ENCODE data around the gene MED12L.
"Not testable (repeated sequence)": the region's sequence is repeated elsewhere in the genome, so short reads cannot be mapped to it uniquely, and the experiment has no call there.

MED12L gene

GRCh38 chr3:151213151-151213550 is 127.7 kb downstream of the MED12L start:
- no peak for DNase-seq (ENCODE audit: low spot score)

GRCh38 chr3:151213881-151214280 is 128.4 kb downstream of the MED12L start:
- DNase-seq (ENCODE audit: low spot score), result no peak

DNA sequence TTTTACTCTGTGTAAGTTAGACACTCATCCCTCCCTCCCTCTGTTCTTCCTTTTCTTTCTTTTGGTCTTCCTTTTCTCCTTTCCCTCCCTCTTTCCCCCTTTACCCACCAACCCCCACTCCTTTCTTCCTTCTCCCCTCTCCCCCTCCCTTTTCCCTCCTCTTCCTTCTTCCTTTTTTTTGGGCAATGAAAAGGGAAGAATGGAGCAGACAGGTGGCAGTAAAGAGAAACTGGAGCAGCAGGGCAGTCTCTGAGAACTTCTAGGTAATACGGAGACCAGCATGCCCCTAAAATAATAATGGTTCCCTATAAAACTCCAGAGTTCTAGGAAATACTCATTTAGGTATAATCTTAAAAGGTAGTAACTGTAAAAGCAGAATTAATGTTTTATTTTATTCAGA is 129.0 kb downstream of the MED12L start:
- no peak for DNase-seq (ENCODE audit: low spot score)

DNA sequence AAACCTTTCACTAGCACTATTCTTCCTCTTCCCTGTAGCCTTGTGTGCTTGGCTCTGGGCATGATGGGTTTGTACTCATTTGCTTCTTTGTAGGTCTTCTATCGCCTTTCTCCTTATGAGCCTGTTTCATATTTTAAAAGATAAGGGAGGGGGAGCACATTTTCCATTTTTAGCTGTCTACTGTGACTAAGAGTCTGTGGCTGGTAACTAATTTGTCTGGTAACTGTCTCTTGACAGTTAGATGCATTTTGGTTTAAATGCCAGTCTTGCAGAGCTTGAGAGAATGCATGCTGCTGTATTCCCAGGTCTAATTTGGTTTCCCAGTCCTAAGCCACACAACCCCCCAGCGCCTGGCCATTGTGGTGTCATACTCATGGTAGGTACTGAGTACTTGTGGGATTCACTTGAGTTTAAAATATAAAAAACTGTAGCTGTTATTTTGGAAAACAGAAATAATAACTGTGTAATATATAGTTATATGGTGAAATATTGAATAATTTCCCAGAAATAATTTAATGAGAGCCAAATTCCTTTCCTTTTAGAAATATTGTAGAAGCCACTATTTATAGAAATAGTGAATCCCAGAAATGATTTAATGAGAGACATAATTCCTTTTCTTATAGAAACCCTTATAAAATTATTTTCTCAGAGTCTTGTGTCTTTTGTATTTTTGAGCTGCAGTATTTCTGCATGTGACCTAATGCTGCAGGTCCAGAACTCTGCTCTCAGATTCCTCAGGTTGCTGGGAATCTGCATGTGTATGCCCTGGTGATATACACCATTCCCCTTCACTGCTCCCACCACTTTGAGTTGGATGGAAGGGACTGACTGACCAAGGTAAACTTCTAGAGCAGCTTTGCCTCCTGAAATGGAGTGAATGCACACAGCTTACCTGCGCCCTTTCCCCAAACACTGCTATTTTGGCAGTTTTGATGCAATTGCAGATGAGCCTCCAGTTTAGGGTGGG is 131.5 kb downstream of the MED12L start:
- no peak for DNase-seq (ENCODE audit: low spot score)

GRCh38 chr3:151218136-151218535 is 132.7 kb downstream of the MED12L start:
- DNase-seq (ENCODE audit: low spot score), result no peak

DNA sequence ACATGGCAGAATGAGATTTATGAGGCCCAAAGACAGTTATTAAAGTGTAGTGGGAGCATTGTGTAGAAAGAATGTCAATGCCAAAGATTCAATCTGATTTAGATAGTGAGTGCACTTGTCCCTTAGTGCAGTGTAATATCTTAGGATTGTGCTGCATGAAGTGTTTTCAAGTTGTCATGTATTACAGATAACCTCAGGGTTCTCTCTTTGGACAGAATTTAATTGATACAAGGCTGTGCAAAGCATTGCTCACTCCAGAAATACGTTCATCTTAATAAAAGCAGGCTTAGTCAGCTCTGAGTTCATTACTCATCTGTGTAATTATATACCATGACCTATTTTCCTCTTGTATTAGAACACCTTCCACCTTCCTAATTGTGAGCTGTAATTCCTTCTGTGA is 133.6 kb downstream of the MED12L start:
- no peak for DNase-seq (ENCODE audit: low spot score)

DNA sequence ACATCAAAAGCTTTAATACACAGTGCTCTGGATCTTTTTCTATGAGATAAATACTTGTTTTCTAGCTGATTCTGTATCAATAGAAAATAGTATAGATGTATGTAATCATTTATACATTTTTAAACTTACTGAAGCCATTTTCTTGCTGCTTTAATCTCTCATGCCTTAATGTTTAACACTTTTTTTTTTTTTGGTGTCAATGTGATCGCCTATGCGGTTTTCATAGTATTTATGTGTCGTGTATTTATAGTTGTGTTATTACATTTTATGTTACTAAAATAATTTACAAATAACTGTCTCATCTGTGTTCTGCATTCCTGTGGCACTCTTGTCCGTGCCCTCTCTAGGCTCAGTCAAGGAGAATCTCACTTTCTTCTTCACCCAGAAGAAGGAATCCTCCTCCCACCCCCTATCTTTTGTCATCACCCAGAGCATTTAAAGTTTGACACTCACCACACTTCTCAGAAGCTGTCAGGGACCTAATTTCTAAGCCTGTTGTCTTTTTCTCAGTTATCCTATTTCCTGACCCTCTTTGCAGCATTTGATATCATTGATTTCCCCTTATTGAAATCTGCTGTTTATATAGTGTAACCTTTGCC is 138.9 kb downstream of the MED12L start:
- no peak for DNase-seq (ENCODE audit: low spot score)

GRCh38 chr3:151225040-151225975 is 139.8 kb downstream of the MED12L start:
- DNase-seq (ENCODE audit: low spot score), result peak; percentile 63

DNA sequence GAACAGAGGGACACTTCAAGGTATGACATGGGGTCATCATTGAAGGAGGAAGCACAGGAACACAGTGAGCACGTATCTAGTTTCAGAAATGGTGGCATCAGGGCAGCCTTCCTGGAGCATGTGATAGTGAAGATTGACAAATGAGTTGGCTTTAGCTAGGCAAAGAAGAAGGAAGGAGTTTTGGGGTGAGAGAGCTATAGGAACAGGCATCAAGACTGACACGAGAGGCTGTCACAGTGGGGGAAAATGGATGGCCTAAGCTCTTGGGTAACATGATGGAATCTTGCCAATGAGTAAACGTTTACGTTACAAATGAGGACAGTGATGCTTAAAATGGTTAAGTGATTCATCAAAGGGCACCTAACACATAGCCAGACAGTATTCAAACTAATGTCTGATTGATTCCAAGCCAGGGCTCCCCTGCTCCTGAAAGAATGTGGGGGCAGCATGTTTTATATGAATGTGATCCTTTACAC is 140.7 kb downstream of the MED12L start:
- peak; percentile 37 for DNase-seq (ENCODE audit: low spot score)

DNA sequence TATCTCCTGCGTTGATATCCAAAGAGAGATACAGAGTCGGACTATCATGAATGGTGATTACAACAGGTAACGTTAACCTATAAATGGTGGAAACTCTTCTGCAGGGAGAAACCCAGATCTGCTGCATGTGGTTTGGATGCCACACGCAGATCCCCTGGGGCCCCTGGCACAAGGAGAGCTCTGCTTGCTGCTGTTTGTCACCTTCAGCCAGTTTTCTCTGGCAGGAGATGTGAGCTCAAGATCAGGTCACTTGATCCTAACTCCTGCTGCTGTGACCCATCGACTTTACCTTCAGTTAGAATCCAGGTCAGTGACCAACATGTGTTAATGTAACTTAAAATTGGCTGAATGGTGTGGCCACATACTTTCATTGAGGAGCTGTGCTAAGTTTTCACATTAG is 141.4 kb downstream of the MED12L start:
- DNase-seq (ENCODE audit: low spot score), result no peak

DNA sequence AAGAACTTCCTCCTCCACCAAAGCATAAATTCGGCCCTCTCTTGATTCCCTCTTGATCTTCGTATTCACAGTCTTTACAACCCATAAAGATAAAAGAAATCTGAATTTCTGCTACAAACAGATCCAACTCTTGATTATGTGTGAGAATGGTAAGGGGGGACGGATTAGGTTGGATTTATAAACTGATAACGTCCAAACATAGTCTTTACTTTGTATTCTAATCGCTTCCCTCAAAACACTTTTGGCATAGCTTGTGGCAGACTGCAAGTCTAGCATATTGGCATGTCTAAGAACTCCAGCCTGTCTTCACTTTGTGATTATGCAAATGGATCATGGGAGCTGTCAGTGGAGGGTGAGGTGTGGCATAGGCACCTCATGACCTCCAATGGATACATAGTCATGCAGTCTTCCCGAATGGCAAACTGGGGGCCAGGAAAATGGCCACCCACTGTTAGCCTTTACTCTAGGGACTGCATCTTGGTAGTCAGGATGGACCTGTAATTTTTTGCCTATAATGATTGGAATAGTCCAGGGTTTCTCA is 141.9 kb downstream of the MED12L start:
- no peak for DNase-seq (ENCODE audit: low spot score)

GRCh38 chr3:151227807-151228665 is 142.6 kb downstream of the MED12L start:
- DNase-seq (ENCODE audit: low spot score), result peak; percentile 90

GRCh38 chr3:151228666-151229040 is 143.2 kb downstream of the MED12L start:
- DNase-seq (ENCODE audit: low spot score), result no peak

DNA sequence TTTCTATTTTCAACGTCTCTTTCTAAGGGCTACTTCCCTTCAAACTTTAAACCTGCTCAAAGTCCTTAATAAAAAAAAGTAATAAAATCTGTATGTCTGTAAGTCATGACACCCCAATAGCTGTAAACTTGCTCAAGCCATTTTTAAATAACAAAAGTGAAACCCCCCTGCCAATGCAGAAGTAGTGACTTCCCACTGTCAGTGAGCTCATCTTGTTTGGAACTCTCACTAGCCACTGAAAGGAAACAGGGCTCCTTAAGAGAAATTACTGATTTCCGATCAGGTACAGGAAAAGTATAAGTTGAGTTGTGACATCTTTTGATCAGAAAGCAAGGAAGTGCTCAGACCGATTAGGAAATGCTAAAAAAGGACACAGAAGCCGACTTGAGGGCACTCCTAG is 145.2 kb downstream of the MED12L start:
- DNase-seq (ENCODE audit: low spot score), result peak; percentile 29

GRCh38 chr3:151232403-151232802 is 146.9 kb downstream of the MED12L start:
- not testable (repeated sequence) for DNase-seq (ENCODE audit: low spot score)

- no peak for DNase-seq (ENCODE audit: low spot score)
Measured at GRCh38 chr3:151232991-151233390, 147.5 kb downstream of the MED12L start.

DNA sequence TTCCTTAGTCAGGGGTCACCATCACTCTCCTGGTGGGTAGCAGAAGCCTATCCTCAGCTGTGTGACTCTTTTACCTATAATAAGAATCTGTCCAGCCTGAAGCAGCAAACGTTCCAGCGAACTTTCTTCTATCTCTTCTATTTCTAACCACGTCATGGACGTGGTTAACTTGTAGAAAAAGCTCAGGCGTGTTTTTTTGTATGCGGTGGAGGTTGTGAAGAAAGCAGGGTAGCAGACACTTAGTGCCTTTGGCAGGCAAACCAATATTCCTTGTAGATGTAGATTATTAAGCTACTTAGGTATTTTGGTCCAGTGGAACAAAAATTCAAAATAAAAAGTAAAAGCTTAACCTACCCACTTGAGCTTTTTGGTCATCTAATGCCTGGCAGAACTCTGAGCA is 149.4 kb downstream of the MED12L start:
- no peak for DNase-seq (ENCODE audit: low spot score)

GRCh38 chr3:151236316-151236715 is 150.9 kb downstream of the MED12L start:
- DNase-seq (ENCODE audit: low spot score), result no peak

- no peak for DNase-seq (ENCODE audit: low spot score)
Measured at GRCh38 chr3:151236736-151237135, 151.3 kb downstream of the MED12L start.

DNA sequence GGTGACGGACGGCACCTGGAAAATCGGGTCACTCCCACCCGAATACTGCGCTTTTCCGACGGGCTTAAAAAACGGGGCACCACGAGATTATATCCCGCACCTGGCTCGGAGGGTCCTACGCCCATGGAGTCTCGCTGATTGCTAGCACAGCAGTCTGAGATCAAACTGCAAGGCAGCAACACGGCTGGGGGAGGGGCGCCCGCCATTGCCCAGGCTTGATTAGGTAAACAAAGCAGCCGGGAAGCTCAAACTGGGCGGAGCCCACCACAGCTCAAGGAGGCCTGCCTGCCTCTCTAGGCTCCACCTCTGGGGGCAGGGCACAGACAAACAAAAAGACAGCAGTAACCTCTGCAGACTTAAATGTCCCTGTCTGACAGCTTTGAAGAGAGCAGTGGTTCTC is 156.5 kb downstream of the MED12L start:
- not testable (repeated sequence) for DNase-seq (ENCODE audit: low spot score)

- DNase-seq (ENCODE audit: low spot score), result no peak
Measured at GRCh38 chr3:151248772-151249337, 163.4 kb downstream of the MED12L start.
